ENCODE measurements around the gene NR4A2.

The NR4A2 gene

GRCh38 chr2:156343096-156343939 is 10.8 kb upstream of the NR4A2 start:
- Histone ChIP-seq H3K27ac (ENCODE audit: low read depth, low read length) (no peak overlapping the region), H3K9ac (ENCODE audit: low read length) (peak overlapping the region; percentile 74; the same call in 1 of the 2 replicates), H3K9me2 (replicated peaks; ENCODE audit: insufficient read depth, low read length) (no peaks in the 10 kb centered on the region), H3F3A (ENCODE audit: insufficient read depth) (peaks cover 23% of the 10 kb centered on the region), H4K20me1 (ENCODE audit: low read depth, low read length) (no peaks in the 10 kb centered on the region), H3K36me3 (ENCODE audit: low read length) (no peaks in the 10 kb centered on the region), H3K4me2 (ENCODE audit: low read depth, low read length, poor library complexity, severe bottlenecking) (peak overlapping the region; percentile 69), H3K9me3 (ENCODE audit: insufficient read depth, low read length) (no peaks in the 10 kb centered on the region), H3K4me3 (ENCODE audit: insufficient read depth, low read length, poor library complexity, severe bottlenecking) (no peak overlapping the region), H3K79me2 (ENCODE audit: insufficient read depth, low read length) (no peaks in the 10 kb centered on the region), H3K27me3 (ENCODE audit: low read length) (no peaks in the 10 kb centered on the region), H2AFZ (ENCODE audit: low read depth, low read length, severe bottlenecking) (no peak overlapping the region)
- TF ChIP-seq EZH2phosphoT487 (conservative IDR thresholded peaks at IDR 0.05; ENCODE audit: low read length) = no peak
- no peak for TF ChIP-seq CTCF (IDR thresholded peaks at IDR 0.05; ENCODE audit: insufficient read depth, low read length, poor library complexity, severe bottlenecking)

GRCh38 chr2:156342254-156343095 is 10.0 kb upstream of the NR4A2 start:
- Histone ChIP-seq H3K36me3 (ENCODE audit: low read length) (no peaks in the 10 kb centered on the region), H3K9me3 (ENCODE audit: insufficient read depth, low read length) (no peaks in the 10 kb centered on the region), H3K27ac (ENCODE audit: low read depth, low read length) (no peak overlapping the region), H3K79me2 (ENCODE audit: insufficient read depth, low read length) (no peaks in the 10 kb centered on the region), H3F3A (ENCODE audit: insufficient read depth) (peaks cover 23% of the 10 kb centered on the region), H3K27me3 (ENCODE audit: low read length) (no peaks in the 10 kb centered on the region), H4K20me1 (ENCODE audit: low read depth, low read length) (no peaks in the 10 kb centered on the region), H3K4me3 (ENCODE audit: insufficient read depth, low read length, poor library complexity, severe bottlenecking) (peak overlapping the region; percentile 76), H2AFZ (ENCODE audit: low read depth, low read length, severe bottlenecking) (peak overlapping the region; percentile 100), H3K9ac (ENCODE audit: low read length) (peak overlapping the region; percentile 74), H3K9me2 (replicated peaks; ENCODE audit: insufficient read depth, low read length) (no peaks in the 10 kb centered on the region), H3K4me2 (ENCODE audit: low read depth, low read length, poor library complexity, severe bottlenecking) (peak overlapping the region; percentile 69)
- no peak for TF ChIP-seq CTCF (IDR thresholded peaks at IDR 0.05; ENCODE audit: insufficient read depth, low read length, poor library complexity, severe bottlenecking)

GRCh38 chr2:156341452-156342253 is 9.1 kb upstream of the NR4A2 start:
- H4K20me1 ChIP-seq (ENCODE audit: low read depth, low read length) = no peaks in the 10 kb centered on the region
- no peak overlapping the region for H3K27ac ChIP-seq (ENCODE audit: low read depth, low read length)
- H3K4me3 ChIP-seq (ENCODE audit: insufficient read depth, low read length, poor library complexity, severe bottlenecking) = peak overlapping the region; percentile 76
- peak overlapping the region; percentile 74 for H3K9ac ChIP-seq (ENCODE audit: low read length)
- no peaks in the 10 kb centered on the region for H3K36me3 ChIP-seq (ENCODE audit: low read length)
- H3K9me2 ChIP-seq (replicated peaks; ENCODE audit: insufficient read depth, low read length) = no peaks in the 10 kb centered on the region
- H3K79me2 ChIP-seq (ENCODE audit: insufficient read depth, low read length) = no peaks in the 10 kb centered on the region
- TF ChIP-seq CTCF (IDR thresholded peaks at IDR 0.05; ENCODE audit: insufficient read depth, low read length, poor library complexity, severe bottlenecking) (no peak), EZH2phosphoT487 (conservative IDR thresholded peaks at IDR 0.05; ENCODE audit: low read length) (no peak)
- H2AFZ ChIP-seq (ENCODE audit: low read depth, low read length, severe bottlenecking) = peak overlapping the region; percentile 100
- H3K9me3 ChIP-seq (ENCODE audit: insufficient read depth, low read length) = no peaks in the 10 kb centered on the region
- peaks cover 23% of the 10 kb centered on the region for H3F3A ChIP-seq (ENCODE audit: insufficient read depth)
- peak overlapping the region; percentile 66 for H3K4me2 ChIP-seq (ENCODE audit: low read depth, low read length, poor library complexity, severe bottlenecking)
- no peaks in the 10 kb centered on the region for H3K27me3 ChIP-seq (ENCODE audit: low read length)
